HG03108 (cell line): ENCODE data around the gene GNB2.

Experiments used
- ATAC-seq: cut with Tn5 transposase; IDR thresholded peaks from one replicate; pipeline ENCODE4 v1.9.1; 2021; ENCODE audit warnings: moderate library complexity; ENCODE audit not compliant: unreplicated experiment

Gene GNB2

DNA sequence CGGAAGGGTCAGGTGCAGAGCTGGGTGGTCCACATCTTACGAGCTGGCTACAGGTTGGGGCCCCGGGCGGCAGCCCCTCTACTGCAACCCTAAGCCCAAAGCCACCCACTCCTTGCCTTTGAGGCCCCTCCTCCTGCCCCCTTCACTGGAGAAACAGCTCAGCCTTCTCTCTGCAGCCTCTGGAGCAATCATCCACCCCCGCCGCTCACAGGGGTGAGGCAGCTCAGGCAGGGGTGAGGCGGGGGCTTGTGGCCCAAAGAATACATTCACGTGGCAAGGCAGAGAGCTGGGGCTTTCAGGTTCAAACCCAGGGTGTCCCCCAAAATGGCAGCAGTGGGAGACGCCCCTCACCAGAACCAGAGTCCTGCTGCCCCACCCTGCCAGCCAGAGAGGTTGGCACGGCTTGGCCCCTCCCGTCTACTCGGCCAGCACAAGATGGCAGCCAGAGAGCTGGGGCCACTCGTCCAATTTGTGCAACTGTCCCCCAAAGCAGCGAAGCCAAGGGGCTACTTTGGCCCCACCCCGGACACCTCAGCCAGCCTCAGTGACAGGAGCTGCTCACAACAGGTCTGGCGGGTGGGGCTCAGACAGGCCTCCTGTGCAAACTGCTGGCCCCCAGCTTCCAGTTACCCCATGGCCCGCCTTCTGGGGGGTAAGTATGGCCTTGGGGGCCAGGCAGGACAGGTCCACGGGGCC is 7.2 kb downstream of the GNB2 start:
- no peak for ATAC-seq

DNA sequence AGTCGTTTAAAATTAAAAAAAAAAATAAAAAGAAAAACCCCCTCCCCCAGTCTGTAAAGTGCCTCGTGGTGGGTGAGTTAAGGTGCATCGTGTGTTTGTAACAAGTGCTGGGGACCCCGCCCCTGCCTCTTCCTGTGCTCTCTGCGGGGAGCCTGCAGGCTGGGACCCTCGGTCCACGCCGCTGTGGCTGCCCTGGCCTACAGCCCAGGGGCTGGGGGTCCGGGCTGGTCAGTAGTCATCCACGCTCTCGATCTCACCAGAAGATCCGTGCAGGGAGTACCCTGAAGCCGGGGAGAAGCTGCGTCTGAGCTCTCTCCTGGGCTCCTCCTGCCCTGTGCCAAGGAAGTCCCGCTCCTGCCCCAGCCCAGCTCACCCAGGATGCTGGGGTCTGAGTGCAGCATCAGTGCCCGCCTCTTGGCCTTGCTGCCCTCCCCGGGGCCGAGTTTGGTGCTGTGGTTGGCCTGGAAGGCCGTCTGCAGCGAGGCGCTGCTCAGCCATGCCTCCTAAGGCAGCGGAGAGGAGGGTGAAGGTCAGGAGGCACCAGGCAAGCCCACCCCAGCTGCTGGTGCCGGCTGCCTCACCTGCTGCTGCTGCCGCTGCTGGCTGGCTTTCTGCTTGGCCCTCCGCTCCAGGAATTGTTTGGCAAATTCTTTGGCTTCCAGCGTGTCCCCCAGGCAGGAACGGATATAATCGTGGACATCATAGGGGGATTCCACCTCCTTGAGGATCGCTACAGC is 8.1 kb downstream of the GNB2 start:
- no peak for ATAC-seq

GRCh38 chr7:100682228-100682741 is 8.7 kb downstream of the GNB2 start:
- no peak for ATAC-seq

DNA sequence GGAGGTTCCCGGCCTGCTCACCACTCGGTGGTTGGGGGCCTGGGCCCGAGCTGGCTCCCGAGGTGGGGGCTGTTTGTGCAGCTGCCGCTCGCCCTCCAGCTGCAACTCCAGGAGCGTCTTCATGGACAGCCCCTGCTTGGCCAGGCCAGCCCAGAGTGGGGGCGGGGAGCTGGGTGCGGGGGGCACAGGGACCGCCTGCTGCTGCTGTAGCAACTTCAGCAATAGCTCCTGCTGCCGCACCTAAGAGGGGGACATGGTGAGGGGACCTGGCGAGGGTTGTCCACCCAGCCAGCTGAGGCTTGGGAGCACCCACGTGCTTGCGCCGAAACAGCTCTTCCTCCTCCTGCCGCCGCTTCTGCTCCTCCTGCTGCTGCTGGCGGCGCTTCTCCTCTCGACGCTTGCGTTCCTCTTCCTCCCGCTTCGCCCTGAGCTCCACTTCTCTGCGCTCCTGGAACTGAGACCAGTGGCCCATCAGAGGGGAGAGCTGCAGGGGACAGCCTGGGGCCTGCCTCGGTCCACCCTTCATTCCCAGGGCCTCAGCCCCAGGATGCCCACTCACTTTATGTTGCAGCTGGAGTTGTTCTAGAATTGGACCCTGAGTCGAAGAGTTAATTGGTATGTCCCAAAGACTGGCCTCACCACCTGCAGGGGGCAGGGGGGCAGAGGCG is 9.6 kb downstream of the GNB2 start:
- ATAC-seq, result no peak

DNA sequence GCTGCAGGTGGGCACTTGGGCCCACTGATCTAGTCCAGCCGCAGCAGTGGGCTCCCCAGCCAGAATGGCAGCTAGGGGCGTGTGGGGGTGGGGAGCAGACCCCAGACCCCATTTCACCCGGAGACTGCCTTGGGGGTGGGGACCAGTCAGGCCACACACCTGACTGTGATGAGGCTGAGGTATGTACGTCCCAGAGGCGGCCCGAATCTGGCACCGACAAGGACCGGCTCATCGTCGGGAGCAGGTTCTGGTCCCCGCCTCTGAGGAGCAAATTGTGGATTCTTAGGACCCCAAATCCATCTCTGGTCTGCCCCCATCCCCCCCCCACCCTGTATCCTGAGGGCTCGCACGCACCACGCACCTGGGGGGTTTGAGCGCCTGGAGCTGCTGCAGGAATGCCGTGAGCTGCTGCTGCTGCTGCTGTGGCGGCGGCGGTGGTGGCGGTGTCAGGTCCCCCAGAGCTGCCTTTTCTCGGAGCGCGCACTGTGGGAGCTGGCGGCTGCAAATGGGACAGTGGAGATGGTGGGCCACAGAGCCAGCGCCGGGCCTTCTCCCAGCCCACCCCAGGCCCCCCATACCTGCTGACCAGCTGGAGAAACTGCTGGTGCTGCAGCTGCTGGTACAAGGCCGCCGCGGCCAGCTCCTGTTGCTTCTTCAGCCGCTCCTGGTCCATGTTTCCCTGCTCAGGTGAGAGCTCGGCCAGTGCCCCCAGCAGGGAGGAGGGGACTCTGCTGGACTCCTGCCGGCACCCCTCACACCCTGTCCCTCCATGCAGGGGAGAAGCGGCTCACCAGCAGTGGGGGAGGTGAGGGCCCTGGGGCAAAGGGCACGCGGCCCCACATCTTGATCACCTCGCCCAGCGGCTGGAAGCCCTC is 10.4 kb downstream of the GNB2 start:
- ATAC-seq, result no peak

DNA sequence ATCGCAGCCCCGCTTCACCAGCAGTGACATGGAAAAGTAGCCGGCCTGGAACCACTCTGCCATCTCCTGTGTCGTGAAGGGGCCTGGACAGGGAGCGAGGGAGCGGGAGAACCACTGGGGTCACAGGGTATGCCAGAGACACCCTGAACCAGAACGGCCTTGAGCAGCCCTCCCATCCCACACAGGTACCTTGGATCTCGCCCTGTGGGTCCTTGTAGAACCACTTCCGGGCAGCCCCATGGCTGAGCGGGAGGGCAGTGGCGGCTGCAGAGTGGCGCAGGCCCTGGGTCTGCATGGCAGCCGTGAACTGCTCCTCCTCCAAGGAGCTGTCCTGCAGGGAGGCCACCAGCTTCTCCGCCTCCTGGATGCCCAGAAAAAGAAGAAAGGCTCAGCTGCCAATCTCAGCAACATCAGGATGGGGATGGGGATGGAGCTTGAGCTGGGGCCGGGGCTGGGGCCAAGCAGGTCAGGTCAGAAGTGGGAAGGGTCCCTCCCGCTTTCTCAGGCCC is 11.0 kb downstream of the GNB2 start:
- ATAC-seq, result no peak

DNA sequence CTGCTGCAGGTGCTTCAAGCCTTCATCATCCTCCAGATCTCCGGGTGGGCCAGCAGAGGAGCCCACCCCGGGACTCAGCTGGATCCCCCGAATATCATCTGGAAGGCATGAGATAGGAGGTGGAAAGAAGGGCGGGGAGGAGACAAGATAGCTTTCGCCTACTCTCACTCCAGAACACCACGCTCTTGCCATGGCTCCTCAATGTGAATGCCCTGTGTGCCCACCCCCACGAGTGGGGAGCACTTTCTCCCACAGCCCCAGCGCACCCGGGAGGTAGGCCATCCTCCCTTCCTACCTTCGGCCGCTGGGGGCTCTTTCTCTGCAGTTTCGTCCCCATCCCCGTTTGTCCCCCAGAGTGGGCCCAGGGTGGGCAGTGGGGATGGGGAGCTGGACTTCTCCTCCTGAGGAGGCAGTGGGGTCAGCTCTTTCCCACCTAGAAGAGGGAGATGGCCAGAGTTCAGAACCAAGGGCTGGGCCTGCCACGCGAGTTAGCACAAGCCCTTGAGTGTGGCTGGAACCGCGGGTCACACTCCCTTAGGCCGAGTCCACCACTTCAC is 11.6 kb downstream of the GNB2 start:
- ATAC-seq, result no peak

GRCh38 chr7:100685631-100686145 is 12.1 kb downstream of the GNB2 start:
- ATAC-seq, result no peak

DNA sequence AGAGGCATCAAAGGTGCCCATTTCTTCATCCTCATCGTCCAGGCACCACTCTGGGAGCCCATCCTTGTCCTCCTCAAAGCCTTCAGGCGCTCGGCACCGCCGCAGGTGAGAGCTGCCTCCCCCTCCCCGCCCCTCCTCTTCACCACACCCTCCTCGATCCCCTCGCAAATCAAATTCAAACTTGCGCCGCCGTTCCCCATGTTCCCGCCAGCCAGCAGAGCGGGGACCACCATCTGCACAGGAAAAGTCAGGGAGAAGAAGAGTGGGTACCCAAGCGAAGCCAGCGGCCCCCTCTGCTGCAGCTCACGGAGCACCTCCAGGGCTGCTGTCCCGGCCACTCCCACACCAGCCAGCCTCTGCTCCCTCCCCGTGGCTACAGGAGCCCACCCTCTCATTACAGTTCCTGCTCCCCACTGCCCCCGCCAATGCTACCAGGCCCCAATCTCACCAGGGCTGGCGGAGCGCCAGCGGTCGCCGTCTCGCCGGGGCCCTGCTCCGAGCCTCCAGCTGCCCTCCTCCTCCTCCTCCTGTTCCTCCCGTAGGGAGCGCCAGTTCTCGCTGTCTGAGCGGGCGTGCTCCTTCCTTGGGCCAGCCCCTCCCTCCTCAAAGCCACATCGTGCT is 12.8 kb downstream of the GNB2 start:
- ATAC-seq, result no peak

GRCh38 chr7:100686822-100687211 is 13.3 kb downstream of the GNB2 start:
- no peak for ATAC-seq

DNA sequence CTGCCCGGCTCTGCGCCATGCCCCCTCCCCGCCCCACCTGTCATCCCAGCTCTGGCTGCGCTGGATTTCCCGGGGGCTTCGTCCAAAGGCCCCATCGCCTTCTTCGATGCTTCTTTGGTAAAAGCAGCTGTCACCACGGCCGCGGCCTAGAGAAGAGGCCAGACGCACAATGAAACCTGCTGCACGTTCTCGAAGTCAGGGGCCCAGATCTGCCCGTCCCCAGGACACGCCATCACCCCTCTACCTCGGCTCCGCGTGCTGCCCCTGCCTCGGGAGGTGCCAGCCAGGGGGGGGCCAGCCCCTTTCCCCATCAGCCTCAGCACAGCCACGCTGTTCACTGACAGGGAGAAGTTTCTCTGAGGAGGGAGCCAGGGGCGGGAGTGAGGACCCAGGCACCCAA is 13.7 kb downstream of the GNB2 start:
- no peak for ATAC-seq

- ATAC-seq, result no peak
Observed at GRCh38 chr7:100687751-100688300, 14.3 kb downstream of the GNB2 start.

GRCh38 chr7:100688326-100688860 is 14.9 kb downstream of the GNB2 start:
- no peak for ATAC-seq

GRCh38 chr7:100689230-100690135 is 15.9 kb downstream of the GNB2 start:
- no peak for ATAC-seq

GRCh38 chr7:100691676-100692577 is 18.4 kb downstream of the GNB2 start:
- peak; percentile 44 for ATAC-seq

DNA sequence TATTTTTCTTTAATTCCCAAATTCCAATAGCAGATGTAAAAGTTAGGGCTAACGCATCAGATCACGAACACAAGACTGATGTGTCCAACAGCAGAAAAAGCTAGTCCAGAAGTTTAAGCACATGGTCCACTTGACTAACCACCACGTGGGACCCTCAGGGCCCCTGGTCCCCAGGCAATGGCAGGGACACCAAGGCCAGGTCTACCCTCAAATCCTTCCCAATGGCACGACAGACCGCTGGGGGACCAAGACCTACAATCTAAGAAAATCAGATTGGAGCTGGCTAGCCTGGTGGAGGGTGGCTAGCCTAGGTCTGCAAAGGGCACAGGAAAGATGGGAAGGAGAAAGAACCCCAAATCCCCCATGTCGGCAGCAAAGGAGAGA is 19.0 kb downstream of the GNB2 start:
- ATAC-seq, result no peak
